SW 1271 (cell line): Measurements from ENCODE around the gene IL19.

ENCODE experiments used
- DNase-seq, 2 experiments: peaks; one replicate each; lab custom pipeline; 2025; lab: John Stamatoyannopoulos, UW

Gene IL19

DNA sequence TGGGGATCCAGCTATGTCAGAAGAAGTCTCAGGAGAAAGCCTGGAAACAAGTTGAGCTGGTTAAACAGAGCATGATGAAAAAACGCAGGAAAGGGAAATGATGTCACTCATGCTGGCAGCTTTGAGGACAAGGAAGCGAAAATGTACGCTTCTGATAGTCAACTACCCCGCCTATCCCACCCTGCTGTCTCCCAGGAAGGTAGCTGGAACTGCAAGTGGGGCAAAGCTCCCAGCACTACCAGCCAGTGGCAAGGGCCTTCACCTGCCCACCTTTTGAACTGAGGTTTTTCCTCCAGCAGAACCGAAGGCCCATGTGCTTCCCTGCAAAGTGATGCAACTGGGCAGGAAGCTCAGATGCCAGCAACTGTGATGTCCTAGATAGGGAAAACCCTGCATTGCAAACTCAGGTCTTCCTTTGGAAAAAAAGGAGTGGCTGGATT is 88.5 kb downstream of the IL19 start:
- no peak for DNase-seq

DNA sequence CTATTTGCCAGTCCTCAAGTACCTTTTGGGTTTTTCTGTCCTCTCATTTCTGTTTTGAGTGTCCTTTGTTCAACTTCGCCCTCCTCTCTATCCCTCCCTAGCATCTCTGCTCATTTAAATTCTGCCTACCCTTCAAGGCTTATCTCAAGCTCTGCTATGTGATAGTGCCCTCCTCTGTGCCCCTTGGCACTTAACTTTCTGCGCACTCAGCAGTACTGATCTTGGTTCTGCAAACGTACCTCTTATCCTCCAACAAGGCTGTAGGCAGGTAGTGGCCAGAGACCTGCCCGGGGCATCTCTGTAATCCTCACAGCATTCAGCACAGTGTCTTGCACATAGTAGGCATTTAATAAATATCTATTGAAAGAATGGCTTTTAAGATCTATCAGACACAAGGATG is 89.6 kb downstream of the IL19 start:
- DNase-seq, result no peak

- no peak for DNase-seq
Measured at GRCh38 chr1:206863266-206863665, 92.7 kb downstream of the IL19 start.

GRCh38 chr1:206864939-206865671 is 94.5 kb downstream of the IL19 start, which contains the start of gene IL20:
Gene IL20 (plus strand): TSS chr1:206865623. CDS start chr1:206865853, 230 bp downstream.
- no peak for DNase-seq

DNA sequence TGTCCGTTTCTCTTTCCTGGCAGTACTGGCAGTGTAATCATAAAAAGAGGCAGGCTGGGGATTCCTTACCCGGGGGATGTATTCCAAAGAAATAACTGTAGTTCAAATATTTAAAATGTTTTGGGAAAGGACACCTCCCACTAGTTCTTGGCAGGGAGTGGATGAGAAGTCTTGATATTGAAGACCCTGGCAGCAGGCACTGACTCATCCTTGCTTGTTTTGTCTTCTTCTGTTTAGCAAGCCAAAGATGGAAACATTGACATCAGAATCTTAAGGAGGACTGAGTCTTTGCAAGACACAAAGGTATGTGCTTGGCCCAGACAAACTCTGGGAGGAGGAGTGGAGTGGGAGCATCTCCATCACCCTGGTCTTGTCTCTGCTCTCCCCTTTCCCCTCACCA is 95.5 kb downstream of the IL19 start:
- no peak for DNase-seq

- no peak for DNase-seq
Measured at GRCh38 chr1:206867239-206867638, 96.7 kb downstream of the IL19 start.

- DNase-seq, result no peak
Measured at GRCh38 chr1:206867716-206868115, 97.1 kb downstream of the IL19 start.

DNA sequence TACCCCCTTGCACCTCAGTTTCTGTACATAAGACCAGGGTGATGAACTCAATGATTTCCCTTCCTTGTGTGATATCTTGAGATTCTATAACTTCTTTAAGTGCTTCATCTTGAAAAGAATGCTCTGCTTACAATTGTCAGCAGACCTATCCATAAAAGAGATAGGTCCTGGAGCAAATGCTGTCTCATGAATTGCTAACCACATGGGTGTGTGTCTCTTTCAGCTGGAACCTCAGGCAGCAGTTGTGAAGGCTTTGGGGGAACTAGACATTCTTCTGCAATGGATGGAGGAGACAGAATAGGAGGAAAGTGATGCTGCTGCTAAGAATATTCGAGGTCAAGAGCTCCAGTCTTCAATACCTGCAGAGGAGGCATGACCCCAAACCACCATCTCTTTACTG is 97.7 kb downstream of the IL19 start:
- no peak for DNase-seq

DNA sequence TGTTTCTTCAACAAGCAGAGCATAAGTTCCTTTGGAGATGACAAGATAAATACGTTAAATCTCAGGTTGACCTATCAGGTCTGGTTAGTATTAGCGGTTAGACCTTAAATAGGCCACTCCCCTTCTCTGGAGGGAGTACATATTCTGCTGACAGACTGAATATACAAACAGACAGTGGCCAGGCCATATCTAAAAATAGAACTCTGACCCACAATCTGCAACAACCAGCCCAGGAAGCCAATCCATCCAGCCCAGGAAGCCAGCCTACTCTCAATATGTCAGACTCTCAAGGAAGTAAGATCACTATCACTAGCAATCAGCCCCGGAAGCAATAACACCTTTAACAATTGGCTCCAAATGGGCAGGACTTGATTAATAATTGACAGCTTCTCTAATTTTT is 101.6 kb downstream of the IL19 start:
- no peak for DNase-seq

- no peak for DNase-seq
Measured at GRCh38 chr1:206873603-206874188, 103.1 kb downstream of the IL19 start.

GRCh38 chr1:206875752-206876377 is 105.3 kb downstream of the IL19 start:
- DNase-seq, result no peak

DNA sequence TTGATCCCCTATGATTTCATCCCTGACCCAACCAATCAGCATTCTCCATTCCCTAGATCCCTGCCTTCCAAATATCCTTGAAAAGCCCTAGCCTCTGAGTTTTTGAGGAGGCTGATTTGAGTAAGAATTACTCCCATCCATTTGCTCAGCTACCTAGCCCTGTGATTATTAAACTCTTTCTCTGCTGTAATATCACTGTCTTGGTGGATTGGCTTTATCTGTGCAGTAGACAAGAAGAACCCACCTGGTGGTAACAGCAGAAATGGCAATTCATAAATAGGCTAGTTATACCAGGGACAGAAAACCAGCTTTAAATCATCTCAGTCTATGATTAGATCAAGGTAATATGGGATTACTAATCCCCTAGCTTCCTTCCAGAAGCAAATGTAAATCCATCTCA is 107.9 kb downstream of the IL19 start:
- DNase-seq, result peak in 1 of 2 experiments; percentile 1

GRCh38 chr1:206880314-206880713 is 109.7 kb downstream of the IL19 start:
- no peak for DNase-seq

GRCh38 chr1:206882555-206882954 is 112.0 kb downstream of the IL19 start:
- DNase-seq, result no peak

DNA sequence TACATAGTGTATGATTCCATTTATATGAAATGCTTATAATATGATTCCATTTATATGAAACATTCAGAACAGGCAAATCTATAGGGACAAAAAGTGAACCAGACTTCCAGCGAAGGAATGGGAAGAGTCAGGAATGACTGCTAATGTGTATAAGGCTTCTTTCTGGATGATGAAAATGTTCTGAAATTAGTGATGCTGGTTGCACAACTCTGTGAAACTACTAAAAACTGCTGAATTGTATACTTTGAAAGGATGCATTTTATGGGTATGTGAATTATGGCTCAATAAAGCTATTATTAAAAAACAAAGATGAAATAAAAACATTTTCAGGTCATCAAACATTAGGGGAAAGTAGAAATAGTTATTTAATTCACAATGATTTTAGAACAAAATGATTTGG is 112.6 kb downstream of the IL19 start:
- DNase-seq, result no peak

DNA sequence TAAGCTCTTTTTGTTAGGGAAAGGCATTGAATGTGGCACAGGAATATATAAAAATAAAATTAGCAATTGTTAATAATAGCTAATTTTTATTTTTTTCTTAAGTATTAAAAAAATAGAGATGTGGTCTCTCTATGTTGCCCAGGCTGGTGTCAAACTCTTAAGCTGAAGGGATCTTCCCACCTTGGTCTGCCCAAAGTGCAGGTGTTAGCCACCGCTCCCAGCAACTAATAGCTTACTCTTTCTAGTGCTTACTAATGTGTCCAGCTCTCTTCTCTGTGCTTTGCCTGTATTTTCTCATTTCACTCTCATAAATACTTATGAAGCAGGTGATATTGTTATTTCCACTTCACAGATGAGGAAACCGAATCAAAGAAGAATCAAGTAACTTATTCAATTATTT is 113.3 kb downstream of the IL19 start:
- DNase-seq, result no peak

DNA sequence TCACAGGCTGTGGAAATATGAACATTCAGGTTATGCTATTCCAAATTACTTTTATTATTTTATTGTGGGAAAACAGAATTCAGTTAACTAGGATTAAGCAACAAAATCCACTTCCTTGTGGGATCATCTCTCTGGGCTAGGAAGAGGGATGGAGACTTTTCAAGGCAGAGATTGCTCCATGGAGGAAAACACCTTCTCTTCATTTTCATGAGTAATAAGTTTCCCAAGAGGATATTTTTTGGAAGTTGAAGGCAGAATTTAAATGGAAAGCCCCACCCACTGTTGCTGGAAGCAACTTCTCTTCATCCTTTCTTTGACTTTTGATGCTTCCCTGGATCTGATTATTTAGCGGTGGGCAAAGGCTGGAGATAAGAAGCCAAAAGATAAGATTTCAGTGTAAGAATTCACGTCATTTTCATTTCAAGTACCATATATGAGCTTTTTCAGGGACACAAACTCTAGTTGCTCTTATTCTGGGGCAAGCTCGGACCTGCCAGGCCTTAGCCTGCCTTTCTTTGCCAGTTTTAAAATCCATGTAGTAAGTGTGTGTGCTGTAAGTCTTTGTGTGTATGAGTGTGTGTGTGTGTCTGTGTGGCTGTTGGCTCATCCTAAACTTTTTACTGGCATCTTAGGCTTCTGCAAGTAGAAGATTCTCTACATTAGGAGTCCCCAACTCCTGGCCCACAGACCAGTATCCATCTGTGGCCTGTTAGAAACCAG is 114.9 kb downstream of the IL19 start:
- DNase-seq, result no peak

DNA sequence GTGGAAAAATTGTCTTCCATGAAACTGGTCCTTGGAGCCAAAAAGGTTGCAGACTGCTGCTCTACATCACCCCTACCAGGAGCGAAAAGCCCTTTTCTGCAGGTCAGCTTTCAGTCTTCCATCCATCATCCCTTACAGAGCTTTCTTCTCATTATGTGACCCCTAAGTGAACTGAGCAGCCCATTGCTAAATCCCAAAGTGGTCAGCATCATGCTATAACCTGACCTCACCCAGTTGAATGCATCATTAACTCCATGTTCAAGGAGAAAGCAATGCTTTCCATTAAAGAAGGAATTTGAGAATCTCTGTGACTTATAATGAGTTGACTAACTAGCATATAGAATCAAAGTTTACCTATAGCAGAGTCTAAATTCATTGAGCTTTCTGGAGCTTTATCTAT is 116.3 kb downstream of the IL19 start:
- no peak for DNase-seq

- no peak for DNase-seq
Measured at GRCh38 chr1:206887701-206888100, 117.1 kb downstream of the IL19 start.

GRCh38 chr1:206890125-206891060 is 119.8 kb downstream of the IL19 start:
- DNase-seq, result peak in 1 of 2 experiments; percentile 39

- DNase-seq, result no peak
Measured at GRCh38 chr1:206891412-206891811, 120.8 kb downstream of the IL19 start.
